Heart left ventricle (tissue), 13 donors: ENCODE data around the gene EML5.

Experiments used
- CTCF ChIP-seq, 12 donors: fragments of 200-600 bp; sonication (generic) in 4 of 12; IDR thresholded peaks; one replicate each; pipeline versions ENCODE4 v1.5.0 to v1.8.0; 2018 to 2022; ENCODE audit warnings: antibody characterized with exemption in 12 of 12, mild to moderate bottlenecking in 5 of 12
- POLR2A ChIP-seq, 2 donors: fragments of 450-650 bp; IDR thresholded peaks; one replicate each; pipeline ENCODE4 v1.6.1; 2017; ENCODE audit warnings: antibody characterized with exemption in 2 of 2, mild to moderate bottlenecking in 2 of 2, moderate library complexity in 2 of 2
- donor health status: ischemic (EF 13 %, LVEDD 7.1; RV severe dilation, severe dysfunction).
- donor health status: DM: no; HTN: yes; CAD: no.
- donor health status: DM: no; HTN: no; CAD: no.
- donor health status: ischemic (EF 25% LVEDD 6.9; RV normal size, moderate dysfunction).
- donor health status: ischemic (EF 25% LVEDD 5.7; RV mildly dilated, moderate dysfunction).
- donor health status: ischemic (EF 35%, LVEDD 5.7; RV mildly dilated, moderate dysfunction).
- donor health status: nonischemic (EF 11% LVEDD 7.7; RV severe dilation, severe dysfunction).
- donor health status: DM: yes; HTN: yes; CAD: no.
- donor health status: PGD.
- donor health status: ischemic (EF 29% LVEDD 5.4; RV normal size, mild dysfunction).
- donor health status: nonischemic (EF 23%, LVEDD 6.1; RV moderate dilation, normal function).

GRCh38 chr14:88698651-88699050, 94.1 kb downstream of the EML5 start:
- TF ChIP-seq CTCF (IDR thresholded peaks at IDR 0.05): no peak
- no peak for TF ChIP-seq POLR2A (IDR thresholded peaks at IDR 0.05)
